Skeletal muscle cell (primary cell): ENCODE data around the gene TFAP2D.

Experiments
- DNase-seq: peaks from one replicate; pipeline ENCODE4 v3.0.0-alpha.2; 2010; ENCODE audit warnings: low read depth
- H3K4me3 ChIP-seq: 2 replicates; pipeline ENCODE4 v1.5.1; 2011; ENCODE audit warnings: low read depth, mild to moderate bottlenecking, control low read depth, low read length, moderate library complexity

The TFAP2D gene

DNA sequence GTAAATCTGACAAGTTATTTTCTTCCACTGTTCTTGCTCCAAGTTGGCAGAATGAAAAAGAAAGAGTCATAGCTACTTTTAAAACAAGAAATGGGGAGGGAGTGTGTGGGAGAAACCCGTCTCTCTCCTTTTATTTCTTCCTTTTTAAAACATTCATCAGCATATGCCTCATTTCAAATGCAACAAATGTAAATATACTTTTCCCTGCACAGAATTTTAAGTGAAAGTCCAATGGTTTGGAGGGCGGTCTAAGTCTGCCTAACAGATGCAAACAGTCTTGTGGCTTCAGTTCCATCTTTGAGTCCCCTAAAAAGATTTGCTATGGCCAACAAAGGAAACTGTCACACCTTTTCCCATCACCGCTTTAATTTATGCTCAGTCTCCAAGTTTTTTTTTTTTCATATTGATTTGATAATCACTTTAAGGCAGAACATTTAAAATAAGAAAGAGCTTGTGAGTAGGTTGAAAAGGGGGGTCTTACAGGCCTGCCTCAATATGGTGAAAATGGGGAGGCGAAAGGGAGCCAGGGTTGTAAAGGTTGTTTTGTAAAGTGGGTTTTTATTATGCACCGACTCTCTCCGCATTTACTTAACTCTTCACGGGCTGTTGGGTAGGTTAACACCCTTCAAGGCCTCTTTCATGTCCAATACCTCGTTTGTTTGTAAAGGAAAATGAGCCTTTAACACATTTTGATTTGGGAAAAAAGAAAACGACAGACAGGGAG is 4.6 kb downstream of the TFAP2D start:
- H3K4me3 ChIP-seq = no peak overlapping the region
- DNase-seq = no peak

DNA sequence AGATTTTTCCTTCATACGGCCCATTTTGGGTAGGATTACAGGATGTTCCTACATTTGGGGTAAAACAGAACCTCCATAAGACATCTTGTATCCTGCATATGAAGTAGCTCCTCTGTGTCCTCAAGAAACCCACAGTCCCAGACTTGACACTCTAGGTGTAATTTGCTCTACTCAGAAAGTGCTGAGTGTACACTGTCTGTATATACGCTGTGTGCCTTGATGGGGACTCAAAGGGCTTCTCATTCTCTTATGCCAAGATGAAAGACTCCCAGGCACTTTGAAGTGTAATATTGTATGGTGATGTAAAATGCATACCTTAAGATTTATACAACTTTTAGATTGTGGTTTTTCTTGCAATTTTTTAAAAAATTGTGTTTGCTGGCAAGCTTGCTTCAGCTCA is 5.2 kb downstream of the TFAP2D start:
- no peak overlapping the region for H3K4me3 ChIP-seq
- no peak for DNase-seq

DNA sequence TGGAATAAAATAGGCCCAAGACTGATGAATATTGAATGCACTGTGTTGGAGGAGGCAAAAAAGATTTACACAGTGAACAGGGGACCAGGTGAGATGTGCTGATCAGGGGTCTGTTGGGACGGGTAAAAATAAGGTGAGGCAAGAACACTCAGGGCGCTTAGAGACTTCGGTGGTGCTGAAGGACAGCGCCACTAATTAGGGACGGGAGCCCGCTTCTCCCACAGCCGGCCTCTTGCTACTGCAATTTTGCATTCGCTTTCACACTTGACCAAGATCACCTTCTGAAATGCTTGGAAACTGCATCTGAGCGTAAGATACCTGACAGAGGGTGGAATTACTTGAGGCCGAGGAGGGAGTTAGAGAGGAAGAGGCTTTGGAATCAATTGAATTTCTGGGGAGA is 7.3 kb downstream of the TFAP2D start:
- no peak for DNase-seq
- no peak overlapping the region for H3K4me3 ChIP-seq

DNA sequence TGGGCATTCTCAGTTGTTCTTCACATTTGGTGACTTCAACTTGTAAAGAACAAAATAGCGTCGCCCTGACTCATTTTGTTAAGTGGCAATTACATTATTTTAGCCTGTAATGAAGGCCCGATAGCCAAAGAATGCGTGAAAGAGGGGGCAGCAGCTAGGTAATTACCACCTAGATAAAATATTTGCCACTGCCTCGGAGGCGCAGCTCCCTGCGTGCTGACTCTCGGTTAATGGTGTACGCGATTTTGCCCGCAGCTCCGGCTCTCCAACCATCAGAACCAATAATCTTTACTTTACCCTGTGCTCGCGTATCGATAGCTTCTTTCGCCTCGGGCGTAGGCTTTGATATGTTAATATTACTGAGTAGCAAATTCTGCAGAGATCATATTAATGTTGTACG is 8.7 kb downstream of the TFAP2D start:
- no peak for DNase-seq
- no peak overlapping the region for H3K4me3 ChIP-seq

DNA sequence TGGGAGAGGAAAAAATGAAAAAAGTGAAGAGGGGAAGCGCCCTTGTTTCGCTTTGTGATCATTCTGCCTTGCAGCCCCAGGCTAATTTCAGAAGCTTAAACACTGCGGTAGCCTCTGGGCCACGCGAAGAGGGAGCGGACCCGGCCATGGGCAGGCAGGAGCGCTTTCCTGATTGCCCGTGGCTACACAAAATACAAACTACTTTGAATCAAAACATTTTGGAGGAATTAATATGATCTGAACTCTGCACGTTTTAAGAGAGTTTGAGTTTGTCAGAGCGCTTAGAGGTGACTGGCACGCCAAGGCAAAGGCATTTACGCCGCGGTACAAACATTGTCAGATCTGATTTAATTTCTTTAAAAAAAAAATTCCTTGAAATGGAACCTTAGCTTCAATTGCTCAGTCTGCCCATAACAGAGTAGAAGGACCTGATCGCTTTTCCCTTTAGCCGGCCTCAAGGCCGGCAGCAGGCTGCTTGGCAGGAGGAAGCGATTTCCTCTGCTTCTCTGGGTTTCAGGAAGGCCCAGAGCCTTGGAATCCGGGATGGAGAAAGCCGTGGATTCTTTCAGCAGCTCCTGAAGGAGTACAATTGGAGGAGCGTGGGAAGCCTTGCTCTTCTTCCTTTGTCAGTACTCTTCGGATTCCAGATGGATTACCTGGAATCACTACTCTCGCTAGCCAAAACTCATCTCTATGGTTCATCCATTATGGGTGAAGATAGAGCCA is 9.7 kb downstream of the TFAP2D start:
- H3K4me3 ChIP-seq = no peak overlapping the region
- DNase-seq = no peak

DNA sequence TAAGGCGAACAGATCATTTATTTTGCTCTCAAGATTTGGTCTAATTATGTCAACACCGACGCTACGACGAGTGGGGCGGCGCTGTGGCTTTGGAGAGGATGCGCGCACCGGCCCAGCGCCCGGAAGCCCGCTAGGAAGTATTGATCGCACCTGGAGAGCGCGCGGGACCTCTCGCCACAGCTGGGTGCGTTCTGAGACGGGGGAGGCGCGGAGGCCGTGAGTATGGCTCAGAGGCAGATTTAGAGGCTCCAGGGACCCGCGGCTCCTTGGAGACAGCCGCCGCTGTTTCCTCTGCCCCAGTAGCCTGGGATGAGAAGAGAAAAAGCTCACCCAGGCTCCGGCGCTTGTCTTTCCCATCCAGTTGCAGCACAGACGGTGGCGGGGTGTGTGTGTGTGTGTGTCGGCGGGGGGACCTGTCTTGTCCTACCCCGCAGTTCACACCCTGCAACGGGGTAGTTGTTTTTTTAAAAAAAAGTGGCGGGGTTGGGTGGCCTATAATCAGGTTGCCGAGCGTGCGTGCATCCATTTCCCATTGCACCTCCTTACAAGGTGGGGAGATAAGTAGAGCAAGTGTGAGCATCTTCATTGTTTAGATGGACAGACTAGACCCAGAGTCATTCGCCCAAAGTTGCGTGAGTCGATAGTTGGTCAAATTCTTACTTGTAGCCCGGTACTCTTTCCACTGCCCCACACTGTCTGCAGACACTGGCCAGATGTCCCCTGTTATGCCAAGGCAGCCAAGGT is 11.2 kb downstream of the TFAP2D start:
- H3K4me3 ChIP-seq = no peak overlapping the region
- DNase-seq = no peak

DNA sequence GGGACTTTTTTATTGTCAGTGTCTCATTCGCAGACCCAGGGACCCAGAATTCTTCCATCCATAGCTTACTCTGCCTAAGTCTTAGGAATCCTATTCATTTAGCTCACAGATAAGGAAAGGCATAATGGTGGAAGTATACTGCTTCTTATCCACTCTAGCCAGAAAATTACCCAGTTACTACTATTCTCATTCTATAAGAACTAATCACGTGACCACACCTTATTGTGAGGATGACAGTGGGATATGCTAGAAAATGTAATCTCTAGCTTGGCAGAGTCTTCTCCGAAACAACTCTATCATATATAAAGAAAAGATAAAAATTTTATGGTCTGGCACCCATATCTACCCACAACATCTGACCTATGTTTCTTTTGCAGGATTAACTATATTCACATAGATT is 21.2 kb downstream of the TFAP2D start:
- no peak for DNase-seq
- H3K4me3 ChIP-seq = no peak overlapping the region

DNA sequence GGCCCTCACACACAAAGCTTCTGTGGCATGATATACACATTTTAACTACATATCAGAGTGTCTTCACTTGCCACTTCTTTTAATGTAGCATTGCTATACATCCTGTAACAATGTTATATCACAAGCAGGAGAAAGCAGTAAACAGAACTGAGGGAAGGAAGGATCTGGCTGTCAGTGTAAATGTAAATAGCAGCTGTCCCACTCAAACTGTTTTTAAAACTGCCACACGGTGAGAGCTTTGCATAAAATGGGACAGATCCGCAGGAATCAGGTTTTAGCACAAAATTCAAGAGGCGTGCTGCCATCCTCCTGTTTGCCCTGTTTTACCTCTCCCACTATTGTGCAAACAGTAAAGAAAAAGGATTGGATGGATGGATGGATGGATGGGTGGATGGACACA is 28.8 kb downstream of the TFAP2D start:
- no peak for DNase-seq
- no peak overlapping the region for H3K4me3 ChIP-seq

DNA sequence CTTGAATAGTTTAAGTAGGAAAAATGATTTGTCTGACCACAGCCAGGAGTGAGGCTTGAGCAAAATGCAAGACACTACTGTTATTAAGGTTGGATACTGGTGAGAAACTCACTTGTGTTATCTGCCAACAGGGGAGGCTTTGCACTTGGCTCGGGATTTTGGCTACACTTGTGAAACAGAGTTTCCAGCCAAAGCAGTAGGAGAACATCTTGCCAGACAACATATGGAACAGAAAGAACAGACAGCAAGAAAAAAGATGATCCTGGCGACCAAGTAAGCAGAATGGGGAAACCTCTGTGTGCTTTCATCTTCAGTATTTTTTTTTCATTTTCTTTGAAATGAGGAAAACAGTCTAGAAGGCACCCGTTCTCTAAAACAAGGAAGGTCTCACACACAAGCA is 31.6 kb downstream of the TFAP2D start:
- no peak for DNase-seq
- no peak overlapping the region for H3K4me3 ChIP-seq

DNA sequence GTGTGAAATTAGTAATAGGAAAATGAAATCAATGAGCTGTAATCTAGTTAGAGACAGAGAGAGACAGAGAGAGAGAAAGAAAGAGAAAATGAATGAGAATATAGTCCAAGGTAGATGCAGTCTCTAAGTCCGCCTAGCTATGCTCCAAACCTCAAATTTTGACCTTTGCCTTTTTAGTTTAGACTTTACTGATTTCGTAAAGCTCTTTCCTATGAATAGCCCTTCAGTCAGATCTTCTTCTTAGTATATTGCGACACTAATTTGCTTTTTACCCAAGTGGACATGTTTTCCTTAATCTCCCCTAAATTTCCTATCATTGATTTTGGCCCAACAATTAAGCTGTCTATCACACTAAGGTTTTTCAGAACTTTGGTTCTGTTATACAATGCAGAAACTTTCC is 49.5 kb downstream of the TFAP2D start:
- DNase-seq = no peak
- H3K4me3 ChIP-seq = no peak overlapping the region

DNA sequence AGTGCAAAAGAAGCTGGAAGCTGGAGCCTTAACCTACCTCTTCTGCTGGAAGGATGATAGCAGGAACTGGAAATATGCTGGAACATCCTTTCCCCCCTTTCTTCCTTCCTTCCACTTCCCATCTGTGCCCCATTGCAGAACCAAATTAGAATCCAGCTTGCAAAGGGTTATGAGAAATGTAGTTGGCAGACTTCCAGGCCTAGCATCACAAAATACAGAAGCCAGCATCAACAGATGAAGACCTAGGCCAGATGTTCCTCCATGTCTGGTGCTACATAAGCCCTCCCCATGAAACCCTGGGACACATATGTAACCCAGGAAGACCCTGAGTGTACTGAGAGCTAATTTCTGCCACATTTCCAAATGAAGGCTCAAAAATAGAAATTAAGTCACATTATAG is 65.4 kb downstream of the TFAP2D start:
- H3K4me3 ChIP-seq = no peak overlapping the region
- DNase-seq = no peak

DNA sequence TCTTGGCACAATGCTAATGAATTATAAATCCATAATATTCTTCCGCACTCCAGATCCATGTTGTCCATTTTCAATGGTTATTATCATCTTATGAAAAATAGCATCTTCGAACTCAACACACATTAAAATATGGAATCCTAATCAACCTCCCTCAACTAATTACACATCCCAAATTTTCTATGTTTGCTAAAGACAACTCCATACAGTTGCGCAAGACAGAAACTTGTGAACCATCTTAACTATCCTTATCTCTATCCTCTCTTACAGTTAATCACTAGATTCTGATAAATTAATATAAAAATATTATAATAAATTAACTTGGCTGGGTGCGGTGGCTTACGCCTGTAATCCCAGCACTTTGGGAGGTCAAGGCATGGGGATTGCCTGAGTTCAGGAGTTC is 67.1 kb downstream of the TFAP2D start:
- no peak for DNase-seq
- H3K4me3 ChIP-seq = no peak overlapping the region

DNA sequence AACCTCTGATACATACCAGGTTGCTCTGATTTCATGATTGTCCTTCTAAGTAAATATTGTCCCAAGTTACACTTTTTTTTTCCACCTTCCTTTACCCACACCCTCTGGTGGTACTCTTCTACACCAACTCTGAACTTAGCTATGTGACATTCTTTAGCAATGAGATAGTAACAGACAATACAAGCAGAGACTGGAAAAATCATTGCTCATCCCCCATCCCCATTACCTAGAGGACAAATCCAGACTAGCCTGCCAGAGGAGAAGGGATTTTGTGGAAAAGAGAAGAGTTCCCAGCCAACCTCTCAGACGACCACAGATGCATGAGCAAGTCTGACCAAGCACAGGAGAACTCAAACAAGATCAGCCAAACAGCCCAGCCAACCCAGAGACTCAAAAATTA is 72.6 kb downstream of the TFAP2D start:
- no peak overlapping the region for H3K4me3 ChIP-seq

DNA sequence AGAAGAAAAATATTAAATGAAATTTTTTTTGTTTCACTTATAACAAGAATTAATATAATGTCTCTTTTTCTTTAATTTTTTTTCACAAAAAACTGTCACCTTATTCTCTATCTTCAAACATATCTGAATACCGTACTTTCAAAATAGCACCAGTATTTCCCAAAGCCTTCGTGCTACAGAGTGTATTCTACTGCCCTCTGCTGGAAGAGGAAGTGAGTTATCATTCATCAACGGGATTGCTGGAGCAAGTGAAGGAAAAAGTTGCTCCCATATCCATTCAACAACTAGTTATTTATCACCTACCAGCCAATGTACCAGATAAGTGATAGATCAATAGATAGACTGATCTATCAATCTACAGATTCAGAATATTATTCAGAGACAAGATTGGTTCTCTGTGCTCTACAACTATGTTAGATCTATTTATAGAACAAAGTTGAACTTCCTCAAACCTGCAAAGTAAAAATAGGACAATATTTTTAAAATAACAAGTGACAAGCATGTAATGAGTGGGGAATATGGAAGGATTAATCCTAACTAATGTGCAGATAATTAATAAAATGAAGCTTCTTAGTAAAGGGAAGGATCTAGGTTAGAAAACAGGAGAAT is 78.7 kb downstream of the TFAP2D start:
- peak; percentile 2 for DNase-seq
- H3K4me3 ChIP-seq = no peak overlapping the region

More for the DNA sequence above, 72.6 kb downstream of the TFAP2D start:
- DNase-seq = no peak

DNA sequence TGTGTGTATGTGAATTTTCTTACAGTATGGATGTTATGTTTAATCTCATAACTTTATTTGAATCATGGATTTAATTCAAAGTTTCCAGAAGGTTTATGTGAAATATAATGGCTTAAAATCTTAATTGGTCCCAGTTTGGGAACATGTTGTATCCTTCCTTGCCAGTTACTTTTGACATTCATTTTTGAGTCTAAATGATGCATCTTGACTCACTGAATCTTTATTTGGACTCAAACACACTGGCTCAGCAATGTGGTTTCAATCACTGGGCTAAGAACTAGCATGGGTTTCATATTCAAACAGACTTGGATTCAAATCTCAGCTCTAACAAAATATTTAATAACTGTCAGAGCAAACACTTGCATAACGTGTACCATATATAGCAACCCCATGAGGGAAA is 79.4 kb downstream of the TFAP2D start:
- no peak for DNase-seq
- no peak overlapping the region for H3K4me3 ChIP-seq

DNA sequence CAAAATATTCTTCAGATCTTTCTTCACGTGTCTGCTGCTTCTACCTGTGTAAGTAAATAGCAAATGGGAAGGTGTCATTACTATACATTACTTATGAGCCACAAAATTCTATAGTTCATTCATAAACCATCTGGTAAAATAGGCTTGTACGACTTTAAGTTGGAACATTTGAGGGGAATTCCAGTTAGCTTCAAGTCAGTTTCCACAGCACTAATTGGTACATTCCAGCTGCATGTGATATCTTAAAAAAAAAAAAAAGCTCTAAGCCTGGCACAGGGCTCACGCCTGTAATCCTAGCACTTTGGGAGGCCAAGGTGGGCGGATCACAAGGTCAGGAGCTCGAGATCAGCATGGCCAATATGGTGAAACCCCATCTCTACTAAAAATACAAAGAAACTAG is 82.2 kb downstream of the TFAP2D start:
- no peak overlapping the region for H3K4me3 ChIP-seq
- DNase-seq = no peak

DNA sequence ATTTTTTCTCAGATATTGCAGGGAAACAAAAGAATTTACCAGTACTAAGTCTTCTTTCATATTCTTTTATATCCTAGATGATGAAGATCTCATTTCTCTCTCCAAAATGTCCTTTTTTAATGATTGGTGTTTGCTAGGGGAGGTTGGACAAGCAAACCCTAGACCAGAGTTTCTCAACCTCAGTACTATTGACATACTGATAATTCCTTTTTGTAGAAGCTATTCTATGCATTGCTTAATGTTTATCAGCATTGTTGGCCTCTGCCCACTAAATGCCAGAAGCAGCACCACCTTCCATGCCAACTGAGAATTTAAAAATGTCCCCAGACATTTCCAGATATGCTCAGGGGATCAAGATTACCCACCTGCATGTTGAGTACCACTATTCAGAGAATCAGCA is 91.0 kb downstream of the TFAP2D start:
- DNase-seq = no peak
- H3K4me3 ChIP-seq = no peak overlapping the region

DNA sequence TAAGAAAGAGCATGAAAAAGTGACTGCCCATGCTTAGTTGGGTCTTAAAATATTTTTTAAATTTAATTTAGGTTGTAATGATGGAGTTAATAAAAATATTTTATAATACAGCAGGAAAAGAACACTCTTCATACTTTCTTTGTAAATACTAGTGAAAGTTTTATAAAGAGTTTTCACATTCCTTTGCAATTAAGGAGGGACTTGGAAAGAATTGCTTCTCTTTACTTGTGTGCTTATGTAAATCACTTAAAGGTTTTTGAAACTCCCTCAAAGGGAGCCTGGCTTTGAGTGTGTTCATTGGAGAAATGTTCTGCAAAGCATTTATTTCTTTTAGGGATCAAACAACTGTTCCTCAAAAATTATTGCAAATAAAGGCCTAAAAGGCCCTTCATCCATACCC is 93.7 kb downstream of the TFAP2D start:
- no peak for DNase-seq
- H3K4me3 ChIP-seq = no peak overlapping the region

DNA sequence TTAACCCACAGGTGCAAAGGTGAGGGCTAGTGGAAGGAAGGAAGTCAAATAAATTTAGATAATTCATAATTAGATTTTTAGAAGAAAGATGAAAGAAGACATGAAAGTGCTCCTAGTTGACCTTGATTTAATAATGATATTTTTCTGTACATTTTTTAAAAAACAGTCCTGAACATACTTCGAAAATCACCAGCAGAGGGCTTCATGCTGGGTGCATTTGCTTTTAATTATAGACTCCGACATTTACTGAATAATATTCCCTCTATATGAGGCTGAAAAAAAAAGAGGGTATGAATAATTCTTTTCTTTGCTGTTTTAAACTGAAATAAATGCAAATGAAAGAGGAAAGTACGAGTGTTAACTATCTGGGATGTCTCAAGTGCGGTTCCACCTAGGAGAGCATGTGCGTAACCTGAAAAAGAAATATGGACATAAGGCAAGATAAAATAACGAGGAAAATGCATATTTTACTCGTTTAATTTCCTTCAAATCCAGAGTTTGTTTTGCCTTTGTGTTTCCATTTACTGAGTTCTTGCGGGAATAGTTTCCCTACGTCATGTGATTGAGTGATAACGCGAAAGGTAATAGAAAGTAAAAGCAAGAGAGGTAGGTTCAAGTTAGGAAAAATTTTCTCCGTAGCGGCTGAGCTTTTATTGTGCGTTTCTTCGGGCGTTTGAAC is 102.2 kb downstream of the TFAP2D start:
- DNase-seq = no peak
- H3K4me3 ChIP-seq = peak overlapping the region; percentile 58
